Stimulated activated CD4-positive, alpha-beta T cell treated with anti-CD3 and anti-CD28 coated beads, Interleukin-2, amount 100 ng/mL, for 24 hours (primary cell): ENCODE results near the gene DNAH14.

Experiments
- DNase-seq, 2 donors: peaks; one replicate each; pipeline ENCODE4 v3.0.0-alpha.2; 2020

The DNAH14 gene

DNA sequence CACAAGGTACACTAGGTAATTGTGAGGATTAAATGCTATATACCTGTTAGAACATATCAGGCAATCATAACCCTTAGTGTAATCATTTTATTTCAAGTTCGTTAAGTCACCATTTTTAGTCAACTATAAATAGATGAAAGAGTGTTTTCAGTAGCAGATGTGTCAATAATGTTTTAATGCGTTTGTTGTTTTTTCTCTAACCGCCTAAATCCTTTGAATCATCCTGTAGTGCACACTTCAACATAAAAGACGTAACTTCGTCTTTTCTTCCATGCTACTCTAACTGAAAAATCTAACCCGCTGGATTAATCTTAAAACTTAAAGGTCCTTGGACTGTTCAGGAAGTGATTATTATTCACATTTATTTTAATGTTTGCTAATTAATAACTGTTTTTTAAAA is 505.6 kb downstream of the DNAH14 start:
- no peak for DNase-seq

- DNase-seq: no peak
Measured at GRCh38 chr1:225435487-225435886, 506.0 kb downstream of the DNAH14 start.

DNA sequence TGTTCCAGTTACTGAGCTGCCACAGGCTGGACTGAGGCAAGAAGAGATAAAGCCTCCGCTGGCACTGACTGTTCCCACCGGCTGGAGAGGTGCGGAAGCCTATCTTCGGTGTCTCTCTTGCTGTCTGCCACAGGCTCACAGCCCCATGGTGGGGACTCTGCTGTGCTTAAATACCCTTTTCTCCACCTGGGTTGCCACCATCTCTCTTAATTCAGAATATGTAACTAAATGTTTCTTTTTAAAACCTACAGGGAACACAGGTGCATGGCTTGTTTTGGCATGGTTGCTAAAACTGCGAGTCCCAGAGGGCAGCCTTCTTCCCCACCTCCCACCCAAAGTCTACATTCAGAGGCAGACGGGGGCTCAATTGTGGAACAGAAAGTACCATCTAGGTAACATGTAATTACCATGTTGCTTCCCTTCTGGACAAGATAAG is 506.5 kb downstream of the DNAH14 start:
- DNase-seq: no peak

DNA sequence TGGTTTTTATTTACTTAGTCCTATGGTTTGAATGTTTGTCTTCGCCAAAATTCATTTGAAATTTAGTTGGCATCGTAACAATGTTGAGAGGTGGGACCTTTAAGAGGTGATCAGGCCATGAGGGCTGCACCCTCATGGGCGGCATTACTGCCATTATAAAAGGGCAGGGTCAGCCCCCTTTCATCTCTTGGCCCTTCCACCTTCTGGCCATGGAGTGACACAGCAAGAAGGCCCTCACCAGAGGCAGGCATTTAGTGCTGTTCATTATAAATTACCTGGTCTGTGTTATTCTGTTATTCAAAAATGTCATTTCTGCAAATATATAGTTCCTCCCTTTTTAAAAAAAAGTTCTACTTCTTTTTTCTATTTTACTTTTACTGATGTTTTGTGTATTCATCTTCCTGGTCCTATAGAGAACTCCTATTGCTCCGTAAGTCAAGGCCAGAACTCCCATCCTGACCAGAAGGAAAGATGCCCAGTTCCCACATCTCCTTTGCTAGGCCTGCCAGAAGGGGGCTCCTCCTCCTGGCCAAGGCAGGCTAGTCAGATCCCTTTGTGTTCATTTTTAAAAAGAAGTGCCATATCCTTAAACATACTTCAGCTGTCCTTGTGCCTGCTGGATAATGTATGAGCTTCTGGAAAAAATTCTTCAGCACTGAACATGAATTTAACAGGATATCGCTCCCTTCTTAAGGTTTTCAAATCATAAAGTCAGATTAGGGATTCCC is 508.4 kb downstream of the DNAH14 start:
- DNase-seq: no peak

DNA sequence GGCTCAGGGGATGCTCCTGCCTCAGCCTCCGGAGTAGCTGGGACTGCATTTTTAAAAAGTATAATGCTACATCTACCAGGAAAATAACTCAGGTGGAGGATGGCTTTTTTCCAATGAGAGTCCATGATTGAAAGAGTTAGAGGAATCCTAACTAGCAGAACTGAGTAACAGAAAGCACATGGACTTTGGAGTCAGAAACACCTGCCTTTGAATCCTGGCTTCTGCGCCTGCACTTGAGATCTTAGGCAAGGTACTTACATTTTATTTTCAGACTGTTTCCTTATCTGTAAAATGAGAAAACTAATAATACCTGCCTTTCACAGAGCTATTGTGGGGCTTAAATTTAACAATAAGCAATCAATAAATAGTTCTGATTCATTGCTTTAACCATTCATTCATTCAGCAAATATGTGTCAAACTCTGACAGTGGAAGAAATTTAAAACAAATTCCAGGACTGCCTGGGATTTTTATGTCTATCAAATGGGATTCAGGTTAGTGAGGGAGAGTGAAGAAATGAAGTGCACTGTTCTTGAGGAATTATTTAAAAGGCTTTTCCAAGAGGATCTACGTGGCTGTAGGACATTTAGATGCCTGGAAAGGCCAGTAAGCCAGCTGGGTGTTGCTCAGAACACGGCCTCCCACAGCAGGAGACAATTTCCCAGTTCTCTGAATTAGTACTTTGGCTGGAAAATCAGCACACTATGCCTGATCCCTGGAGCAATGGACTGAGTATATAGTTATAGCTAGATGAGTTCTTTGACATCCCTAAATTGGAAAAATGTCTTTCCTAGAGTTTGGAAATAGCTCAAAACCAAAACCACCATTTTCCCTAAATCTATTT is 511.1 kb downstream of the DNAH14 start:
- no peak for DNase-seq

- DNase-seq: peak in 1 of 2 donors; percentile 15
Measured at GRCh38 chr1:225441314-225442122, 512.0 kb downstream of the DNAH14 start.

GRCh38 chr1:225442123-225442505 is 512.6 kb downstream of the DNAH14 start:
- DNase-seq: peak in 1 of 2 donors; percentile 16

DNA sequence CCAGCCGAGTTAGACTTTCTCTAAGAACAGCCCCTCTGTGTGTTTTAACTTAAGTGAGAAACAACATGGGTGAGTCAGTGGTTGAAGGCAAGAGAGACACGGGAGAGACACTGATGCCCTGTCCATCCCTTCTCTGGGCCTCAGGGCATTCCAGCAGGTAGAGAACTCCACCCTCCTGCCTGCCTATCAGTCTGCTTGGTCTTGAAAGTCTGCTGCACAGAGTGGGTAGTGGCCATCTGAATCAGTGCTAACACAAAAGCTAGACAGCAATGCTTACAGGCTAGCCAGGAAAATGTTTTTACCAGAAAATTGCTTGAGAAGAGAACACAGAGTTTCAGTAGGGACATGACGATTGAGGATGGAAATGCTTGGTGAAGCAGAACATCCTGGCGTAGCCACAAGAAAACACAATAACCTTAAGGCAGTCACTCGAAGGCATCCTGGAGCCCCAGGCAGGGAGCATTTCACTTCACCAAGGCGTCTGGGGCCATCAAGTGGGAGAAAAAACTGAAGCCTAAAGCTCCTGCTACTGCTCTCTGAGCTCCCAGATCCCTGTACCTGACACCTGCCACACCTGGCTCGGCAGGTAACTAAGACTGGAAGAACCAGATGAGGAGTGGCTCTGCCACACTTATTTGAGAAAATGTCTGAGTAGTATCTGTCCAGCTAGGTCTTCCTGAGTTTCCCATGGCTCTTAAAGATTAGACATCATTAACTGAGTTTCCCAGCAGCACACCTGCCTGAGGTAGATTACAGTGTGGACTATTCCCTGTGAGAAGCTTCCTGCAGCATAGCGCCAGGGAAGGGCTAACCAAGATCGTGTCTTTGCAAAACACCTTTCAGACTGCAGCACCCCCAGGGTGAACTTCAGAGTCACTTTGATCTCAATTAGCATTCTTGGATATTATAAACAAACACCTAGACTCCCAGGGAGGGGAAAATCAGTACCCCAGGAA is 516.4 kb downstream of the DNAH14 start:
- no peak for DNase-seq

GRCh38 chr1:225446595-225446960 is 517.1 kb downstream of the DNAH14 start:
- DNase-seq: no peak

- DNase-seq: no peak
Measured at GRCh38 chr1:225446981-225447615, 517.6 kb downstream of the DNAH14 start.

DNA sequence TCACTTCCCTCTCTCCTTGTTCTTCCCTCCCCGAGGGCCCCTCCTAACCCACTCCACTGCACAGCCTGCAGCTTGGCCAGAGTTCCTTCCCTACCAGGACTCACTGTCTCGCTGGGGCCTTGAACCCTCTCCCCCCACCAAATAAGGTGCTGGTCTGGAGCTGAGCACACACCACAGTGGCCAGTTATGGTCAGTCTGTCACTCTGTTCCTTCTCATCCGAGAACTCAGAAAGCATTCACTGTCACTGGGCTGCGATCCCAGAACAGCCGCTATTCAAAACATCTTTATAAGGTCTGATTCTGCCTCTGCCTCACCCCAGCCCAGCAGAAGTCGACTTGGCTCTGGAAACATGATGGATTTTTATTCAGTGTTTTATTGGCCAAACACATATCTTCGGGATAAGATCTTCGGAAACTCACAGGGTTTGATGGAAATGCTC is 518.2 kb downstream of the DNAH14 start:
- DNase-seq: no peak

DNA sequence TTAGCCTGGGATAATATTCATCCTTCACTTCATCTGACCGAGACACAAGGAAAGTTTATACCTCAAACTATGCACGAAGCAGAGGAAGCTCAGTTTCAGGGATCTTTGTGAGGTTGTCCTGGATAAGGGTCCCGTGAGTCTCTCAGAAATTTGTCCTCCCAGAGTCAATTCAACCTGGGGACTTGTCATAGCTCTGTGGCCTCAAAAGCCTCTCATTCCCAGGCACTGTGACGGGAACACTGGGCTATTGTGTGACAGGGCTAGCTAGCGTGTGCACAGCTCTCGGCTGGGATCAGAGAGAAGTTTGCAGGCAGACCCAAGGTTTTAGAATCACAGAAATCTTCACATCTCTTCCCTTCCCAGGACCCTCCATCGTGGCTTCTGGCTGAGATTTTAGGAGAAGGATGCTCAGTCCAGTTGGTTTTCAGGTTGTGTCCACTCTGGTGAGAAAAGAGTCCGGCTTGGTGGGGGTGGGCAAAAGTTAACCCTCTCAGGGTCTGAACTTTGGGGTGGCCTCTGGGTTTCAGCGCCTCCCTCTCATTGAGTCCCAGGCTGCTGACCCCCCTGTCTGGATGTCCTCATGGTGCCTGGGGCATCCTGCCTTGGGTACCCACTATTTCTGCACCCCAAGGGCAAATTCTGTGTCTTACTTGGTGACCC is 518.8 kb downstream of the DNAH14 start:
- no peak for DNase-seq
